ENCODE data around the gene KIF26B.

Gene KIF26B

GRCh38 chr1:245216366-245217115, 61.8 kb downstream of the KIF26B start:
- ATAC-seq: no peak; the same call in 2 of the 3 replicates
- TF ChIP-seq TCF4 (CRISPR knock-in tag; IDR thresholded peaks at IDR 0.05; ENCODE audit: borderline replicate concordance) (no peak), TSHZ2 (CRISPR knock-in tag; IDR thresholded peaks at IDR 0.05) (no peak), CREB5 (CRISPR knock-in tag; IDR thresholded peaks at IDR 0.05; ENCODE audit: low read depth) (no peak), ZNF70 (CRISPR knock-in tag; IDR thresholded peaks at IDR 0.05) (no peak), POU6F1 (CRISPR knock-in tag; IDR thresholded peaks at IDR 0.05; ENCODE audit: borderline replicate concordance, low read depth) (no peak), PATZ1 (CRISPR knock-in tag; IDR thresholded peaks at IDR 0.05; ENCODE audit: borderline replicate concordance) (no peak), TOX (CRISPR knock-in tag; IDR thresholded peaks at IDR 0.05; ENCODE audit: borderline replicate concordance) (no peak), ESRRG (CRISPR knock-in tag; IDR thresholded peaks at IDR 0.05) (no peak), ISL1 (CRISPR knock-in tag; IDR thresholded peaks at IDR 0.05) (no peak), BACH2 (CRISPR knock-in tag; IDR thresholded peaks at IDR 0.05; ENCODE audit: borderline replicate concordance) (no peak), CSRNP3 (CRISPR knock-in tag; IDR thresholded peaks at IDR 0.05) (no peak), ZFP3 (CRISPR knock-in tag; IDR thresholded peaks at IDR 0.05) (no peak), CSDC2 (CRISPR knock-in tag; IDR thresholded peaks at IDR 0.05) (no peak), ZC3H10 (CRISPR knock-in tag; IDR thresholded peaks at IDR 0.05) (no peak), RARB (CRISPR knock-in tag; IDR thresholded peaks at IDR 0.05) (no peak), GLIS3 (CRISPR knock-in tag; IDR thresholded peaks at IDR 0.05) (no peak), OSR1 (CRISPR knock-in tag; IDR thresholded peaks at IDR 0.05) (no peak), PPARA (CRISPR knock-in tag; IDR thresholded peaks at IDR 0.05; ENCODE audit: borderline replicate concordance) (no peak), ZFP30 (CRISPR knock-in tag; IDR thresholded peaks at IDR 0.05) (no peak), ARNTL (CRISPR knock-in tag; IDR thresholded peaks at IDR 0.05; ENCODE audit: borderline replicate concordance, low read depth) (no peak)

- TF ChIP-seq GLIS3 (CRISPR knock-in tag; IDR thresholded peaks at IDR 0.05) (no peak), ZNF565 (CRISPR knock-in tag; conservative IDR thresholded peaks at IDR 0.05; ENCODE audit: low read depth) (no peak), CREB5 (CRISPR knock-in tag; IDR thresholded peaks at IDR 0.05; ENCODE audit: low read depth) (no peak), TCF4 (CRISPR knock-in tag; IDR thresholded peaks at IDR 0.05; ENCODE audit: borderline replicate concordance) (no peak), ZFP30 (CRISPR knock-in tag; IDR thresholded peaks at IDR 0.05) (no peak), ZNF8 (CRISPR knock-in tag; IDR thresholded peaks at IDR 0.05) (no peak), ZNF70 (CRISPR knock-in tag; IDR thresholded peaks at IDR 0.05) (no peak), ZC3H10 (CRISPR knock-in tag; IDR thresholded peaks at IDR 0.05) (no peak), OSR1 (CRISPR knock-in tag; IDR thresholded peaks at IDR 0.05) (no peak), ARNTL (CRISPR knock-in tag; IDR thresholded peaks at IDR 0.05; ENCODE audit: borderline replicate concordance, low read depth) (no peak), RARB (CRISPR knock-in tag; IDR thresholded peaks at IDR 0.05) (no peak), PPARA (CRISPR knock-in tag; IDR thresholded peaks at IDR 0.05; ENCODE audit: borderline replicate concordance) (no peak), ISL1 (CRISPR knock-in tag; IDR thresholded peaks at IDR 0.05) (no peak), ESRRG (CRISPR knock-in tag; IDR thresholded peaks at IDR 0.05) (no peak), ZFP3 (CRISPR knock-in tag; IDR thresholded peaks at IDR 0.05) (no peak), CSDC2 (CRISPR knock-in tag; IDR thresholded peaks at IDR 0.05) (no peak), TSHZ2 (CRISPR knock-in tag; IDR thresholded peaks at IDR 0.05) (no peak), TOX (CRISPR knock-in tag; IDR thresholded peaks at IDR 0.05; ENCODE audit: borderline replicate concordance) (no peak)
- ATAC-seq: no peak
Observed at GRCh38 chr1:245217853-245218608, 63.2 kb downstream of the KIF26B start.

Data from SK-N-SH treated with all-trans-retinoic acid at 6 μM for 48 hours (cell line).